Keratinocyte (primary cell): ENCODE measurements around the gene MAPKBP1. TPM values are rescaled to one million over a fixed set of nuclear protein-coding genes. Genes with fewer than 3 reads are reported as not detected.

Source experiments
- DNase-seq: peaks from one replicate; pipeline ENCODE4 v3.0.0-alpha.2; 2011; ENCODE audit warnings: low read depth, missing footprints, low spot score
- FAIRE-seq: peaks from 2 replicates; lab custom pipeline; 2011; peaks lifted over from hg19 to GRCh38; lab: Jason Lieb, UNC
- H2AFZ ChIP-seq: 2 replicates; pipeline ENCODE4 v1.6.0; 2012; ENCODE audit warnings: low read length, control low read depth, inconsistent platforms; ENCODE audit not compliant: control insufficient read depth
- H3K27ac ChIP-seq: 2 replicates; pipeline ENCODE4 v1.5.1; 2011; ENCODE audit warnings: low read length; ENCODE audit not compliant: control insufficient read depth, insufficient read depth
- H3K27me3 ChIP-seq: 3 replicates; pipeline ENCODE4 v1.6.0; 2011; ENCODE audit warnings: low read length; ENCODE audit not compliant: control insufficient read depth, insufficient read depth; ENCODE audit errors: extremely low read depth
- H3K36me3 ChIP-seq, 2 experiments: 2 replicates in 1 of 2; 3 replicates in 1 of 2; pipeline ENCODE4 v1.5.1; 2011; ENCODE audit warnings: low read length in 2 of 2, mild to moderate bottlenecking in 1 of 2; ENCODE audit not compliant: control insufficient read depth in 2 of 2, insufficient read depth in 2 of 2; ENCODE audit errors: extremely low read depth in 1 of 2
- H3K4me1 ChIP-seq: 3 replicates; pipeline ENCODE4 v1.5.1; 2011; ENCODE audit warnings: low read length; ENCODE audit not compliant: control insufficient read depth, insufficient read depth; ENCODE audit errors: extremely low read depth
- H3K4me2 ChIP-seq: 3 replicates; pipeline ENCODE4 v1.6.0; 2011; ENCODE audit warnings: low read depth, low read length; ENCODE audit not compliant: control insufficient read depth, insufficient read depth; ENCODE audit errors: extremely low read depth
- H3K4me3 ChIP-seq, 3 experiments: fragments of 200-600 bp in 1 of 3; sonication (generic) in 1 of 3; 2 replicates in 2 of 3; 3 replicates in 1 of 3; pipeline ENCODE4 v1.5.1; 2011 to 2016; ENCODE audit warnings: low read length in 3 of 3, mild to moderate bottlenecking in 3 of 3, control low read depth in 2 of 3, inconsistent platforms in 1 of 3, low read depth in 1 of 3, mixed read lengths in 1 of 3, mixed run types in 1 of 3, moderate library complexity in 1 of 3; ENCODE audit not compliant: control insufficient read depth in 2 of 3, insufficient read depth in 2 of 3; ENCODE audit errors: extremely low read depth in 1 of 3
- H3K79me2 ChIP-seq: 2 replicates; pipeline ENCODE4 v1.6.0; 2012; ENCODE audit warnings: low read length; ENCODE audit not compliant: control insufficient read depth, insufficient read depth
- H3K9ac ChIP-seq: 3 replicates; pipeline ENCODE4 v1.6.0; 2011; ENCODE audit warnings: low read length; ENCODE audit not compliant: control insufficient read depth, insufficient read depth; ENCODE audit errors: extremely low read depth
- H3K9me1 ChIP-seq: 3 replicates; pipeline ENCODE4 v1.6.0; 2011; ENCODE audit warnings: low read length; ENCODE audit not compliant: control insufficient read depth, insufficient read depth; ENCODE audit errors: extremely low read depth
- H3K9me3 ChIP-seq: 2 replicates; pipeline ENCODE4 v1.5.1; 2012; ENCODE audit warnings: low read depth, low read length; ENCODE audit not compliant: control insufficient read depth
- H4K20me1 ChIP-seq: 3 replicates; pipeline ENCODE4 v1.6.0; 2011; ENCODE audit warnings: low read length; ENCODE audit not compliant: control insufficient read depth, insufficient read depth; ENCODE audit errors: extremely low read depth
- EZH2 ChIP-seq: IDR thresholded peaks from one replicate; pipeline ENCODE4 v1.6.1; 2012; ENCODE audit warnings: inconsistent platforms, mild to moderate bottlenecking, low read length, moderate library complexity
- dilution Hi-C: fragments of 300-500 bp; cut with MboI; formaldehyde crosslinking; loops from one replicate; pipeline ENCODE4 v1.7.0; 2020; ENCODE audit warnings: low sequenced_read_pairs; ENCODE audit not compliant: extremely low pct_ligation_motif_present
- polyA plus RNA-seq, 5 experiments: library from polyadenylated mRNA; depleted of rRNA in 3 of 5; stranded (reverse) in 3 of 5; stranded (forward) in 1 of 5; unstranded in 1 of 5; fragments of >200 nt; gene quantifications; 1 replicate in 1 of 5; 2 replicates in 3 of 5; 3 replicates in 1 of 5; pipeline versions ENCODE4 v1.2.1 to v1.2.3, GENCODE V29; 2011 to 2012; ENCODE audit warnings: missing spikeins in 2 of 5, low read depth in 1 of 5, low replicate concordance in 1 of 5
- TF ChIP-seq, protein P1 (sequence below), 3 experiments: IDR thresholded peaks in 1 of 3; conservative IDR thresholded peaks in 1 of 3; optimal IDR thresholded peaks in 1 of 3; 2 replicates in 2 of 3; 3 replicates in 1 of 3; pipeline versions ENCODE3 to v1.5.1; 2011; ENCODE audit warnings: low read length in 3 of 3, mild to moderate bottlenecking in 3 of 3, moderate library complexity in 2 of 3, control low read depth in 1 of 3, inconsistent platforms in 1 of 3; ENCODE audit not compliant: insufficient read depth in 2 of 3; ENCODE audit errors: extremely low read depth in 1 of 3

MAPKBP1 gene
- polyA plus RNA-seq, 1 donor (not counting 4 experiments of a cell fraction or from before 2014, with no cell fraction given), result 18.3 TPM

DNA sequence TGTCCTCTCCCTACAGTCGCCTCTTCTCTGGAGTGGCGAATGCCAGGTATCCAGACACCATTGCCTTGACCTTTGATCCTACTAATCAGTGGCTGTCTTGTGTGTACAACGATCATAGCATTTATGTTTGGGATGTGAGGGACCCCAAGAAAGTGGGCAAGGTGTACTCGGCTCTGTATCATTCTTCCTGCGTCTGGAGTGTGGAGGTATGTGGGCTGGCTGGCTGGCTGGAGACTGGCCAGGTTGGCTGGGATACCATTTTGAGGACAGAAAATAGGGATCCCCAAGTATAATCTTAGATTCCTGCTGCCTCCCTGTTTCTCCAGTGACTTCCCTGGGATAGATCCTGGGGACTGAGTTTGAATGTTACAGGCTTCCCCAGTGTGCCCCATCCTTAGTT, 40.2 kb downstream of the MAPKBP1 start:
- no peak overlapping the region for H3K27ac ChIP-seq
- H4K20me1 ChIP-seq, result no peaks in the 10 kb centered on the region
- peaks cover 21% of the 10 kb centered on the region for H3K79me2 ChIP-seq
- H3K27me3 ChIP-seq, result no peaks in the 10 kb centered on the region
- peaks cover 69 to 88% of the 10 kb centered on the region in 2 experiments for H3K36me3 ChIP-seq
- no peak overlapping the region for H3K4me2 ChIP-seq
- no peak overlapping the region for H2AFZ ChIP-seq
- peaks cover 6% of the 10 kb centered on the region for H3K4me1 ChIP-seq
- H3K9me1 ChIP-seq, result no peaks in the 10 kb centered on the region
- no peak overlapping the region for H3K9ac ChIP-seq
- DNase-seq (no peak), FAIRE-seq (no peak)
- no peak for TF ChIP-seq EZH2
- TF ChIP-seq, protein P1, sequence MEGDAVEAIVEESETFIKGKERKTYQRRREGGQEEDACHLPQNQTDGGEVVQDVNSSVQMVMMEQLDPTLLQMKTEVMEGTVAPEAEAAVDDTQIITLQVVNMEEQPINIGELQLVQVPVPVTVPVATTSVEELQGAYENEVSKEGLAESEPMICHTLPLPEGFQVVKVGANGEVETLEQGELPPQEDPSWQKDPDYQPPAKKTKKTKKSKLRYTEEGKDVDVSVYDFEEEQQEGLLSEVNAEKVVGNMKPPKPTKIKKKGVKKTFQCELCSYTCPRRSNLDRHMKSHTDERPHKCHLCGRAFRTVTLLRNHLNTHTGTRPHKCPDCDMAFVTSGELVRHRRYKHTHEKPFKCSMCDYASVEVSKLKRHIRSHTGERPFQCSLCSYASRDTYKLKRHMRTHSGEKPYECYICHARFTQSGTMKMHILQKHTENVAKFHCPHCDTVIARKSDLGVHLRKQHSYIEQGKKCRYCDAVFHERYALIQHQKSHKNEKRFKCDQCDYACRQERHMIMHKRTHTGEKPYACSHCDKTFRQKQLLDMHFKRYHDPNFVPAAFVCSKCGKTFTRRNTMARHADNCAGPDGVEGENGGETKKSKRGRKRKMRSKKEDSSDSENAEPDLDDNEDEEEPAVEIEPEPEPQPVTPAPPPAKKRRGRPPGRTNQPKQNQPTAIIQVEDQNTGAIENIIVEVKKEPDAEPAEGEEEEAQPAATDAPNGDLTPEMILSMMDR (optimal IDR thresholded peaks at IDR 0.05 in 1 of 3, IDR thresholded peaks at IDR 0.05 in 1 of 3, conservative IDR thresholded peaks at IDR 0.05 in 1 of 3; ENCODE audit: extremely low read depth in 1 of 3, insufficient read depth in 2 of 3, low read length in 3 of 3), result no peak
- dilution Hi-C loops, result no loop called here
- H3K4me3 ChIP-seq, result no peak overlapping the region
- H3K9me3 ChIP-seq, result no peaks in the 10 kb centered on the region

DNA sequence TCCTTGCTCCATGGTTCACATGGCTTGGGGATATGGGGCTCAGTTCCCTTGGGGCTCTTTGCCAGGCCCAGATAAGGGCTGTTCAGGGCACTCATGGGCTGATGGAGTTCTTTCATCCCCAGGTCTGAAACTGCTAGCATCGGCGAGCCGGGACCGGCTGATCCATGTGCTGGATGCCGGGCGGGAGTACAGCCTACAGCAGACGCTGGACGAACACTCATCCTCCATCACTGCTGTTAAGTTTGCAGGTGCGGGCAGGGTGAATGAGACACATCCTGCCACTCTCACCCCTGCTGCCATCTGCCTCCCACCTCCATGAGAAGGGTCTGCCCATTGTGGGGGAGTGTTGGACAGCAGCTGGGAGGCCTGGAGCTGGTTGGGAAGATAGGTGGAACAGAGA, 42.5 kb downstream of the MAPKBP1 start:
- Histone ChIP-seq H2AFZ (no peak overlapping the region), H3K4me2 (no peak overlapping the region), H3K27me3 (no peaks in the 10 kb centered on the region), H3K4me1 (no peaks in the 10 kb centered on the region), H3K9ac (no peak overlapping the region), H3K9me3 (no peaks in the 10 kb centered on the region), H3K4me3 (no peak overlapping the region), H3K36me3 (peaks cover 77 to 91% of the 10 kb centered on the region in 2 experiments), H3K79me2 (peaks cover 10% of the 10 kb centered on the region), H3K27ac (no peak overlapping the region), H4K20me1 (no peaks in the 10 kb centered on the region), H3K9me1 (no peaks in the 10 kb centered on the region)
- no peak for TF ChIP-seq EZH2
- TF ChIP-seq, protein P1 (optimal IDR thresholded peaks at IDR 0.05 in 1 of 3, IDR thresholded peaks at IDR 0.05 in 1 of 3, conservative IDR thresholded peaks at IDR 0.05 in 1 of 3; ENCODE audit: extremely low read depth in 1 of 3, insufficient read depth in 2 of 3, low read length in 3 of 3), result no peak
- dilution Hi-C loops, result no loop called here
- FAIRE-seq (no peak), DNase-seq (no peak)
